Epithelial cell of proximal tubule (primary cell): ENCODE data around the gene EID3. TPM values are rescaled to one million over a fixed set of nuclear protein-coding genes. Genes with fewer than 3 reads are reported as not detected.

Source experiments
- DNase-seq: peaks from one replicate; pipeline ENCODE4 v3.0.0-alpha.2; 2011; ENCODE audit warnings: low read depth
- H3K4me3 ChIP-seq: 2 replicates; pipeline ENCODE4 v1.5.1; 2011; ENCODE audit warnings: low read depth, mild to moderate bottlenecking, low read length
- total RNA-seq: library from RNA; depleted of rRNA; stranded (reverse); fragments of >200 nt; gene quantifications from 2 replicates; pipeline ENCODE4 v1.2.3, GENCODE V29; 2015
- TF ChIP-seq, protein P1 (sequence below): conservative IDR thresholded peaks from 2 replicates; pipeline ENCODE4 v1.5.1; 2012; ENCODE audit warnings: low read depth, mild to moderate bottlenecking, low read length

The EID3 gene
- total RNA-seq, 1 donor from 2014 or later, result 1.3 TPM

- TF ChIP-seq, protein P1, sequence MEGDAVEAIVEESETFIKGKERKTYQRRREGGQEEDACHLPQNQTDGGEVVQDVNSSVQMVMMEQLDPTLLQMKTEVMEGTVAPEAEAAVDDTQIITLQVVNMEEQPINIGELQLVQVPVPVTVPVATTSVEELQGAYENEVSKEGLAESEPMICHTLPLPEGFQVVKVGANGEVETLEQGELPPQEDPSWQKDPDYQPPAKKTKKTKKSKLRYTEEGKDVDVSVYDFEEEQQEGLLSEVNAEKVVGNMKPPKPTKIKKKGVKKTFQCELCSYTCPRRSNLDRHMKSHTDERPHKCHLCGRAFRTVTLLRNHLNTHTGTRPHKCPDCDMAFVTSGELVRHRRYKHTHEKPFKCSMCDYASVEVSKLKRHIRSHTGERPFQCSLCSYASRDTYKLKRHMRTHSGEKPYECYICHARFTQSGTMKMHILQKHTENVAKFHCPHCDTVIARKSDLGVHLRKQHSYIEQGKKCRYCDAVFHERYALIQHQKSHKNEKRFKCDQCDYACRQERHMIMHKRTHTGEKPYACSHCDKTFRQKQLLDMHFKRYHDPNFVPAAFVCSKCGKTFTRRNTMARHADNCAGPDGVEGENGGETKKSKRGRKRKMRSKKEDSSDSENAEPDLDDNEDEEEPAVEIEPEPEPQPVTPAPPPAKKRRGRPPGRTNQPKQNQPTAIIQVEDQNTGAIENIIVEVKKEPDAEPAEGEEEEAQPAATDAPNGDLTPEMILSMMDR, result no peak
- H3K4me3 ChIP-seq, result no peak overlapping the region
- DNase-seq, result no peak
These were observed 44.0 kb downstream of the EID3 start for GRCh38 chr12:104347374-104348075.

DNA sequence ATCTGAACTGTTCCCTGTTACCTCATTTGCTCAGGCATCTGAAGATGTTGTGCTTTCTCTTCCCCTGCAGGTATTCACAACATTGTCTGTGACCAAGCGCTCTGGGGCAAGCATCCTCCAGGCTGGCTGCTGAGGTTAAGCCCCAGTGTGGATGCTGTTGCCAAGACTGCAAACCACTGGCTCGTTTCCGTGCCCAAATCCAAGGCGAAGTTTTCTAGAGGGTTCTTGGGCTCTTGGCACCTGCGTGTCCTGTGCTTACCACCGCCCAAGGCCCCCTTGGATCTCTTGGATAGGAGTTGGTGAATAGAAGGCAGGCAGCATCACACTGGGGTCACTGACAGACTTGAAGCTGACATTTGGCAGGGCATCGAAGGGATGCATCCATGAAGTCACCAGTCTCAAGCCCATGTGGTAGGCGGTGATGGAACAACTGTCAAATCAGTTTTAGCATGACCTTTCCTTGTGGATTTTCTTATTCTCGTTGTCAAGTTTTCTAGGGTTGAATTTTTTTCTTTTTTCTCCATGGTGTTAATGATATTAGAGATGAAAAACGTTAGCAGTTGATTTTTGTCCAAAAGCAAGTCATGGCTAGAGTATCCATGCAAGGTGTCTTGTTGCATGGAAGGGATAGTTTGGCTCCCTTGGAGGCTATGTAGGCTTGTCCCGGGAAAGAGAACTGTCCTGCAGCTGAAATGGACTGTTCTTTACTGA, 44.9 kb downstream of the EID3 start:
- no peak for DNase-seq
- H3K4me3 ChIP-seq, result no peak overlapping the region
- TF ChIP-seq, protein P1, result no peak

DNA sequence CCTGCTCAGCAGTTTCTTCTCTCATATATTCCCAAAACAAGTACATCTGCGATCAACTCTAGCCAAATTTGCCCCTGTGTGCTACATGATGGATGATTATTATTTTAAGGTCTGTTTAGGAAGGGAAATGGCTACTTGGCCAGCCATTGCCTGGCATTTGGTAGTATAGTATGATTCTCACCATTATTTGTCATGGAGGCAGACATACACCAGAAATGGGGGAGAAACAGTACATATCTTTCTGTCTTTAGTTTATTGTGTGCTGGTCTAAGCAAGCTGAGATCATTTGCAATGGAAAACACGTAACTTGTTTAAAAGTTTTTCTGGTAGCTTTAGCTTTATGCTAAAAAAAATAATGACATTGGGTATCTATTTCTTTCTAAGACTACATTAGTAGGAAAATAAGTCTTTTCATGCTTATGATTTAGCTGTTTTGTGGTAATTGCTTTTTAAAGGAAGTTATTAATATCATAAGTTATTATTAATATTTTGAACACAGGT, 45.5 kb downstream of the EID3 start:
- no peak overlapping the region for H3K4me3 ChIP-seq
- no peak for DNase-seq
- TF ChIP-seq, protein P1, result no peak

GRCh38 chr12:104350211-104351056, 46.9 kb downstream of the EID3 start:
- DNase-seq, result no peak
- TF ChIP-seq, protein P1, result no peak
- H3K4me3 ChIP-seq, result no peak overlapping the region

- TF ChIP-seq, protein P1, result no peak
- DNase-seq, result no peak
- H3K4me3 ChIP-seq, result no peak overlapping the region
These were observed 47.8 kb downstream of the EID3 start for GRCh38 chr12:104351057-104351983.

DNA sequence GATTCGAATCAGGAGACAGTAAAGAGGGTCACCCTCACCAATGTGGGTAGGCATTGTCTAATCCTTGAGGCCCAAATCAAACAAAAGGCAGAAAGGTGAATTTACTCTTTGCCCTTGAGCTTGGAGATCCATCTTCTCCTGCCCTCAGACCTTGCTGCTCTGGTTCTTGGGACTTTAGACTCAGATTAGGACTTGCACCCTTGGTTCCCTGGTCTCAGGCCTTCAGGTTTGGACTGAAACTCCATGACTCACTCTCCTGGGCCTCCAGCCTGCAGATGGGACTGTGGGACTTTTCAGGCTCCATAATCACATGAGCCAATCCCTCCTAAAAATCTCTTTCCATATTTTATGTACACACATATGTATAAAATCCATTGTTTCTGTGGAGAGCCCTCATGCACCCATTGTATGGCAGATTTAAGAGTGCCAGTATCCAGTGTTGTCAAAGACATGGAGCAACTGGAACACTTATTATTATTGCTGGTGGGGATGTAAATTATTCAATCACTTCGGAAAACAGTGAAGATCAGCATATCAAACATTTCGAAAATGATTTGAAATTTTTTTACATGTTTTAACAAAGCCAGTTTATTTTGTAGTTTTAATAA, 48.7 kb downstream of the EID3 start:
- H3K4me3 ChIP-seq, result no peak overlapping the region
- TF ChIP-seq, protein P1, result no peak
- no peak for DNase-seq
